ENCODE measurements around the gene SCGB2B2. TPM values are rescaled to one million over a fixed set of nuclear protein-coding genes. Genes with fewer than 3 reads are reported as not detected.

SCGB2B2 gene, protein sequence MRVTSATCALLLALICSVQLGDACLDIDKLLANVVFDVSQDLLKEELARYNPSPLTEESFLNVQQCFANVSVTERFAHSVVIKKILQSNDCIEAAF
- total RNA-seq = 0.45 TPM in 1 of 2 replicates, not detected in the other
- long read RNA-seq = 0 reads

DNA sequence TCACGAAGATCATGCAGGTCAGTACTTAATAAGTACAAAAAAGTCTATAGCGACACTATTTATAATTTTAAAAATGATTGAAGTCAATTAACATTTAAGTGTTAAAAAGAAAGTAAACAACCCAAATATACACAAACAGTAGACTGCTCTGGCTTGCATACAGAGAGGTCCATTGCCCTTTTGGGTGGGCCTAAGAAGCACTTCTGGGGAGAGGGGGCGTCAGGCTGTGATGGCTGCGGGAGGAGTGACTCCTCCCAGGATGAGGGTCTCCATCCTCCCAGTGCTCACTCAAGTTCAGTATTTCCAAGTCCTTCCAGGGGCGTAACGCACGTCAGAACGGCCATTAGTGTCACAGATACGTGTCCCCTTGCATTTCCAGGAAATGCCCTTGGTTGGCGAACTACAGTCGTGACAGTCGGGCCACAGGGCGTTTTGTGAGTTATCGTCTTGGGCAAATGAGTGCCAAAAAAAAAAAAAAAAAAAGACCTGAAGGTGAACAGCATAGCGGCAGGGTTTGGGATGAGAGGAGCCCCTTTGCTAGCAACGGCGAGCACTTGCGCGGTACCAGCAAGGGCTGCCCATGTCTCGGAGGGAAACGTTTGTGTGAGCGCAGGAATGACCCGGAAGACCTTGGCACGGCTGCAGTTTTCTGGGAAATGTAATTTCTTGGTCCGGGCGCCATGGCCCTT lies at the start of gene SCGB2B2:
SCGB2B2 (minus strand) TSS at position 463 of the 689 bp plus-strand sequence. CDS start 82,596 bp downstream, outside the sequence.
- peak within 1 kb of the TSS; percentile 97 for H3K4me3 Mint-ChIP-seq
- peaks cover 42% of the 10 kb centered on the region for H3K36me3 Mint-ChIP-seq (ENCODE audit: low read depth)
- TF ChIP-seq, protein P1, sequence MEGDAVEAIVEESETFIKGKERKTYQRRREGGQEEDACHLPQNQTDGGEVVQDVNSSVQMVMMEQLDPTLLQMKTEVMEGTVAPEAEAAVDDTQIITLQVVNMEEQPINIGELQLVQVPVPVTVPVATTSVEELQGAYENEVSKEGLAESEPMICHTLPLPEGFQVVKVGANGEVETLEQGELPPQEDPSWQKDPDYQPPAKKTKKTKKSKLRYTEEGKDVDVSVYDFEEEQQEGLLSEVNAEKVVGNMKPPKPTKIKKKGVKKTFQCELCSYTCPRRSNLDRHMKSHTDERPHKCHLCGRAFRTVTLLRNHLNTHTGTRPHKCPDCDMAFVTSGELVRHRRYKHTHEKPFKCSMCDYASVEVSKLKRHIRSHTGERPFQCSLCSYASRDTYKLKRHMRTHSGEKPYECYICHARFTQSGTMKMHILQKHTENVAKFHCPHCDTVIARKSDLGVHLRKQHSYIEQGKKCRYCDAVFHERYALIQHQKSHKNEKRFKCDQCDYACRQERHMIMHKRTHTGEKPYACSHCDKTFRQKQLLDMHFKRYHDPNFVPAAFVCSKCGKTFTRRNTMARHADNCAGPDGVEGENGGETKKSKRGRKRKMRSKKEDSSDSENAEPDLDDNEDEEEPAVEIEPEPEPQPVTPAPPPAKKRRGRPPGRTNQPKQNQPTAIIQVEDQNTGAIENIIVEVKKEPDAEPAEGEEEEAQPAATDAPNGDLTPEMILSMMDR (conservative IDR thresholded peaks at IDR 0.05) = peak; percentile 36

DNA sequence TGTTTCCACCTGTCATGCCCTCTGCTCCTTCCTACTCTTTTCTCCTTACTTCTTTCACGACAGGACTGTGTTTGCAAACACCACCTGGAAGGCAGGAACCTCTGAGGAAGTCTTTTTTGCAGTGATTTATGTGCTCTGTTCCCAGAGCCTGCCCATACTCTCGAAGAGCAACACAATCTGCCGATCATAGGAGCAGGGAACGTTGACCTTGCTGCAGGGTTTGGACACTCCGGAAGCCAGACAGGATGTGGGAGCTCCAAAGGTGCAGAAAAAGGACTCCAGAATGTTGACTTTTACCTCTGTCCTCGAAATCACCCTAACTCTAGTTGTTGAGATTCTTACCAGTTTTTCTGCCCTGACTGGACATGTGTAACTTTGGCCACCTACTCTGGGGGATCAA lies 48.4 kb upstream of the SCGB2B2 start:
- no peak overlapping the region for H3K4me3 Mint-ChIP-seq
- H3K4me1 Mint-ChIP-seq = no peaks in the 10 kb centered on the region
- H3K27ac Mint-ChIP-seq (ENCODE audit: unreplicated experiment) = no peak overlapping the region
- TF ChIP-seq, protein P1 (conservative IDR thresholded peaks at IDR 0.05) = no peak
- peaks cover 2% of the 10 kb centered on the region for H3K36me3 Mint-ChIP-seq (ENCODE audit: low read depth)
- peaks cover 64% of the 10 kb centered on the region for H3K27me3 Mint-ChIP-seq (ENCODE audit: low read depth)
- no peaks in the 10 kb centered on the region for H3K9me3 Mint-ChIP-seq
- no peak for DNase-seq (ENCODE audit: low read depth, low spot score)

More for the DNA sequence above, at the start of gene SCGB2B2:
- Mint-ChIP-seq H3K9me3 (peaks cover 20% of the 10 kb centered on the region), H3K4me1 (peaks cover 33% of the 10 kb centered on the region), H3K27me3 (ENCODE audit: low read depth) (peaks cover 9% of the 10 kb centered on the region), H3K27ac (ENCODE audit: unreplicated experiment) (peak within 1 kb of the TSS; percentile 99)
- DNase-seq (ENCODE audit: low read depth, low spot score) = no peak

DNA sequence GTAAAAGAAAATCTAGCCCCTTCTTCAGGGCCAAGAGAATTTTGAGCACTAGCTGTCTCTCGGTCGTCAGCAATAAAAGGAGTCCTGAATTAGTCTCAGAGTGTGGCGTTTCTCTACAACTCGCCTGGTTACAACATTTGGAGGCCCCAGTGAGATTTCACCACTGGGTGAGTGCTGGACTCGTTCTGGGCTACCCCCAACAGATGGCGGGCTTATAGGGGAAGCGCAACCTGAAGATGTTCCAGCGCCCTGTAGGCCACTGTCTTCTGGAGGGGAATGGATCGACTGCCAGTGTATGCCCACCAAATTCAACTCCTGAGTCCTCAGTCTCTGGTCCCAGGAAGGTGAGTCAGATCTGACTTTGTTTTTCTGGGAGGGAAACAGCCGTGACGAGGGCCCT lies 45.4 kb upstream of the SCGB2B2 start:
- Mint-ChIP-seq H3K36me3 (ENCODE audit: low read depth) (peaks cover 5% of the 10 kb centered on the region), H3K27ac (ENCODE audit: unreplicated experiment) (no peak overlapping the region), H3K27me3 (ENCODE audit: low read depth) (peaks cover 79% of the 10 kb centered on the region), H3K4me1 (no peaks in the 10 kb centered on the region), H3K4me3 (no peak overlapping the region), H3K9me3 (peaks cover 8% of the 10 kb centered on the region)
- no peak for DNase-seq (ENCODE audit: low read depth, low spot score)
- TF ChIP-seq, protein P1 (conservative IDR thresholded peaks at IDR 0.05) = no peak

DNA sequence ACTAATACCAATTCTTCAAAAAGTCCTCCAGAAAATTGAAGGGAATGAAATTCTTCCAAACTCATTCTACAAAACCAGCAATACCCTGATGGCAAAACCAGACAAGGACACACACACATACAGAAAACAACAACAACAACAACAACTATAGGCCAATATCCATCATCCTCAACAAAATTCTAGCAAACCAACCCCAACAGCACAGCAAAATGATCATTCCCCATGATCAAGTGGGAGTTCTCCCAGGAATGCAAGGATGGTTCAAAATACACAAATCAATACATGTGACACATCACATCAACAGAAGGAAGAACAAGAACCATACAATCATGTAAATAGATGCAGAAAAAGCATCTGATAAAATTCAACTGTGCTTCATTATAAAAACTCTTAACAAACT lies 38.4 kb upstream of the SCGB2B2 start:
- TF ChIP-seq, protein P1 (conservative IDR thresholded peaks at IDR 0.05) = no peak
- peaks cover 30% of the 10 kb centered on the region for H3K9me3 Mint-ChIP-seq
- H3K27me3 Mint-ChIP-seq (ENCODE audit: low read depth) = peaks cover 35% of the 10 kb centered on the region
- peaks cover 16% of the 10 kb centered on the region for H3K36me3 Mint-ChIP-seq (ENCODE audit: low read depth)
- no peak overlapping the region for H3K27ac Mint-ChIP-seq (ENCODE audit: unreplicated experiment)
- H3K4me1 Mint-ChIP-seq = no peaks in the 10 kb centered on the region
- DNase-seq (ENCODE audit: low read depth, low spot score) = no peak
- no peak overlapping the region for H3K4me3 Mint-ChIP-seq

DNA sequence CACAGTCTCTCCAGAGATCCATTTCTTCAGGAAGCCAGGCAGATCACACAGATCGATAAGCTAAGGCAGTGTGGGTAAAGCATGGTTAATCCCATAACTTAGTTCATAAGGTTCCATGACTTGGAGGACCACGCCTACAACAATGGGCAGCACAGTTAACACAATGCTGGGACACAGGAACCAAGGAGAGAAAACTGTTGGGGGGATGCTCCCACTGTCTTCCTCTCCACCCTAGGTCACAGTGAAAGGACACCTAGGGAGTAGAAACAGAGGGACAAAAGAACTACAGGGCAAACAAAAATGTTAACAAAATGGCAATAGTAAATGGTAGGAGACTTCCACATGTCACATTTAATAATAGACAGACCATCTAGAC lies 36.3 kb upstream of the SCGB2B2 start:
- H3K4me3 Mint-ChIP-seq = no peak overlapping the region
- no peak for DNase-seq (ENCODE audit: low read depth, low spot score)
- H3K4me1 Mint-ChIP-seq = no peaks in the 10 kb centered on the region
- peaks cover 28% of the 10 kb centered on the region for H3K9me3 Mint-ChIP-seq
- no peak overlapping the region for H3K27ac Mint-ChIP-seq (ENCODE audit: unreplicated experiment)
- TF ChIP-seq, protein P1 (conservative IDR thresholded peaks at IDR 0.05) = no peak
- peaks cover 28% of the 10 kb centered on the region for H3K27me3 Mint-ChIP-seq (ENCODE audit: low read depth)
- peaks cover 13% of the 10 kb centered on the region for H3K36me3 Mint-ChIP-seq (ENCODE audit: low read depth)
